ENCODE measurements around the gene NEUROD2.

Gene NEUROD2

DNA sequence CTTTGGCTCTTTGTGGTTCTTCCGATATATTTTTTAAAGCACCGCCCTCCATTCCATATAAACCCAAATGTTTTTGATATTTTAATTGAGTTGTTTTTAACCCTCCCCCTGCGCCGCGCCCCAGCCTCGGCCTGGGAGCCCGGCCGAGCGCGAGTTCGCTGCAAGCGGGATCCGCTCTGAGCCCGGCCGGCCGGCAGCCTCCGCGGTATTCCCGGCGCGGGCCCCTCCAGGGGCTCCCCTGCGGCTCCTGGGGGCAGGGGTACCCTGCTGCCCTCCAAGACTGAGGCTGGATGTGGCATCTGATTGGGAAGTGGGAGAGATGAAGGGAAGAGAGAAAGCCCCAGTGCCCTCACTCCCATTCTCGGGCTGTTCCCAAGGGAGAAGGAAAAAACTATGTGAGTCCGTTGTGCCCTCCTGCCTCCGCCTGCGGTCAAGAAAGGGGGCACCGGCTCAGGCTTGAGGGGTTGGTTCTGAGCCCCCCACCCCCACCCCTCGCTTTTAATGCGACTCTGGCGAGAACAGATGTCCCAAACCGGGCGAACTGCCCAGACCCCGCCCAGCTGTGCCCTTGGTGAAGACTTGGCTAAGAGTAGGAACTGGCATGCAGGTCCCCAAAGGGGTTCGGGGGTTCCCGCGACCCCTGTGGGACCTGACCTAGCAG lies 8.6 kb downstream of the NEUROD2 start:
- no peak overlapping the region for H3K4me3 ChIP-seq (ENCODE audit: low read length)
- TF ChIP-seq, protein P1, sequence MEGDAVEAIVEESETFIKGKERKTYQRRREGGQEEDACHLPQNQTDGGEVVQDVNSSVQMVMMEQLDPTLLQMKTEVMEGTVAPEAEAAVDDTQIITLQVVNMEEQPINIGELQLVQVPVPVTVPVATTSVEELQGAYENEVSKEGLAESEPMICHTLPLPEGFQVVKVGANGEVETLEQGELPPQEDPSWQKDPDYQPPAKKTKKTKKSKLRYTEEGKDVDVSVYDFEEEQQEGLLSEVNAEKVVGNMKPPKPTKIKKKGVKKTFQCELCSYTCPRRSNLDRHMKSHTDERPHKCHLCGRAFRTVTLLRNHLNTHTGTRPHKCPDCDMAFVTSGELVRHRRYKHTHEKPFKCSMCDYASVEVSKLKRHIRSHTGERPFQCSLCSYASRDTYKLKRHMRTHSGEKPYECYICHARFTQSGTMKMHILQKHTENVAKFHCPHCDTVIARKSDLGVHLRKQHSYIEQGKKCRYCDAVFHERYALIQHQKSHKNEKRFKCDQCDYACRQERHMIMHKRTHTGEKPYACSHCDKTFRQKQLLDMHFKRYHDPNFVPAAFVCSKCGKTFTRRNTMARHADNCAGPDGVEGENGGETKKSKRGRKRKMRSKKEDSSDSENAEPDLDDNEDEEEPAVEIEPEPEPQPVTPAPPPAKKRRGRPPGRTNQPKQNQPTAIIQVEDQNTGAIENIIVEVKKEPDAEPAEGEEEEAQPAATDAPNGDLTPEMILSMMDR (IDR thresholded peaks at IDR 0.05; ENCODE audit: low read depth, low read length, poor library complexity, severe bottlenecking) = no peak
- peak; percentile 73; the same call in 1 of the 2 replicates for TF ChIP-seq EZH2phosphoT487 (IDR thresholded peaks at IDR 0.05; ENCODE audit: borderline replicate concordance, low read length)
- H3F3A ChIP-seq (ENCODE audit: control insufficient read depth, insufficient read depth) = no peaks in the 10 kb centered on the region; the same call in 1 of the 2 replicates
- no peaks in the 10 kb centered on the region for H3K9me2 ChIP-seq (replicated peaks; ENCODE audit: control insufficient read depth, low read length)
- H3K36me3 ChIP-seq (ENCODE audit: control insufficient read depth, low read length) = no peaks in the 10 kb centered on the region
- no peaks in the 10 kb centered on the region for H3K79me2 ChIP-seq (ENCODE audit: control insufficient read depth, low read length)
- 0 out of 2 replicates have a peak, but pooled peaks cover 2% of the 10 kb centered on the region for H4K20me1 ChIP-seq (ENCODE audit: control insufficient read depth, insufficient read depth, low read depth, low read length)
- H3K9me3 ChIP-seq (ENCODE audit: control insufficient read depth, insufficient read depth, low read length) = no peaks in the 10 kb centered on the region
- no peak overlapping the region for H3K4me2 ChIP-seq (ENCODE audit: low read length)
- H3K27ac ChIP-seq (ENCODE audit: low read depth, low read length) = no peak overlapping the region
- H3K4me1 ChIP-seq (ENCODE audit: control insufficient read depth, low read length) = peaks cover 7% of the 10 kb centered on the region
- H3K27me3 ChIP-seq (ENCODE audit: control insufficient read depth, low read length) = peaks cover 93% of the 10 kb centered on the region

DNA sequence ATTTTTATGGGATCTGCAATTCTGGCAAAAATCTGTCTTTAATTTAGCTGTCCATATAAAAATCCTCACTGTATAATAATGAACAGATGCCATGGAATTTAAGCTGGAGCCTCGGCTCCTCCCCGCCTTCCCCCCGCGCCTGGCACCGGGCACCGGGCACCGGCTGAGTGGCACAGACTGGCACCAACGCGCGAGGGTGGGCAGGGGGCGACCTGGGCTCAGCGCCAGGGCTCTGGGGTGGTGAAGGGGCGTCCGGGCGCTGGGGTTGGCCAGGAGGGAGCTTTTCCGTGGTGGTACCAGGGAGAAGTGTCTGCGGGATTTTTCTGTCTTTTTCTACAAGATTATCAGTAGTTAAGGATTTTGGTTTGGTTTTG lies 9.1 kb downstream of the NEUROD2 start:
- Histone ChIP-seq H3K9me3 (ENCODE audit: control insufficient read depth, insufficient read depth, low read length) (no peaks in the 10 kb centered on the region), H3K27me3 (ENCODE audit: control insufficient read depth, low read length) (peaks cover 88% of the 10 kb centered on the region), H3F3A (ENCODE audit: control insufficient read depth, insufficient read depth) (no peaks in the 10 kb centered on the region; the same call in 1 of the 2 replicates), H3K79me2 (ENCODE audit: control insufficient read depth, low read length) (no peaks in the 10 kb centered on the region), H3K4me2 (ENCODE audit: low read length) (no peak overlapping the region), H3K9me2 (replicated peaks; ENCODE audit: control insufficient read depth, low read length) (no peaks in the 10 kb centered on the region), H3K4me3 (ENCODE audit: low read length) (no peak overlapping the region), H3K27ac (ENCODE audit: low read depth, low read length) (no peak overlapping the region), H4K20me1 (ENCODE audit: control insufficient read depth, insufficient read depth, low read depth, low read length) (0 out of 2 replicates have a peak, but pooled peaks cover 2% of the 10 kb centered on the region), H3K36me3 (ENCODE audit: control insufficient read depth, low read length) (no peaks in the 10 kb centered on the region), H3K4me1 (ENCODE audit: control insufficient read depth, low read length) (peaks cover 2% of the 10 kb centered on the region)
- no peak for TF ChIP-seq EZH2phosphoT487 (IDR thresholded peaks at IDR 0.05; ENCODE audit: borderline replicate concordance, low read length)
- TF ChIP-seq, protein P1 (IDR thresholded peaks at IDR 0.05; ENCODE audit: low read depth, low read length, poor library complexity, severe bottlenecking) = no peak

GRCh38 chr17:39598047-39598481 lies 9.7 kb downstream of the NEUROD2 start:
- H3F3A ChIP-seq (ENCODE audit: control insufficient read depth, insufficient read depth) = no peaks in the 10 kb centered on the region
- peaks cover 88% of the 10 kb centered on the region for H3K27me3 ChIP-seq (ENCODE audit: control insufficient read depth, low read length)
- no peaks in the 10 kb centered on the region for H3K9me2 ChIP-seq (replicated peaks; ENCODE audit: control insufficient read depth, low read length)
- no peaks in the 10 kb centered on the region for H3K4me1 ChIP-seq (ENCODE audit: control insufficient read depth, low read length)
- no peaks in the 10 kb centered on the region for H3K36me3 ChIP-seq (ENCODE audit: control insufficient read depth, low read length)
- H3K79me2 ChIP-seq (ENCODE audit: control insufficient read depth, low read length) = no peaks in the 10 kb centered on the region
- H3K27ac ChIP-seq (ENCODE audit: low read depth, low read length) = no peak overlapping the region
- TF ChIP-seq, protein P1 (IDR thresholded peaks at IDR 0.05; ENCODE audit: low read depth, low read length, poor library complexity, severe bottlenecking) = no peak
- no peak for TF ChIP-seq EZH2phosphoT487 (IDR thresholded peaks at IDR 0.05; ENCODE audit: borderline replicate concordance, low read length)
- no peaks in the 10 kb centered on the region for H3K9me3 ChIP-seq (ENCODE audit: control insufficient read depth, insufficient read depth, low read length)
- H4K20me1 ChIP-seq (ENCODE audit: control insufficient read depth, insufficient read depth, low read depth, low read length) = no peaks in the 10 kb centered on the region
- H3K4me2 ChIP-seq (ENCODE audit: low read length) = no peak overlapping the region
- no peak overlapping the region for H3K4me3 ChIP-seq (ENCODE audit: low read length)

Data from DOHH2 (cell line).